ENCODE results near the gene SEPTIN8.

The SEPTIN8 gene

DNA sequence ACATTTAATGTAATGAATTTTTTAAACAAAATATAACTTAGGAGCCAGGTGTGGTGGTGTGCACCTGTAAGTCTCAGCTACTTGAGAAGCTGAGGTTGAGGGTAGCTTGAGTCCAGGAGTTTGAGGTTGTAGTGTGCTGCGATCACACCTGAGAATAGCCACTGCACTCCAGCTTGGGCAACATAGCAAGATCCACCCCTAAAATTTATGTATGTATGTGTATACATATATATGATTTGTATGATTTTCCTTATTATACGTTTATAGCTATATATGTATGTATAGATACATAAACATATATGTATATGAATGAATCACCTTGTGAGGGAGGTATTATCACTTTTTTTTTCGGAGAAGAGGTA, 30.5 kb downstream of the SEPTIN8 start:
- DNase-seq = no peak

DNA sequence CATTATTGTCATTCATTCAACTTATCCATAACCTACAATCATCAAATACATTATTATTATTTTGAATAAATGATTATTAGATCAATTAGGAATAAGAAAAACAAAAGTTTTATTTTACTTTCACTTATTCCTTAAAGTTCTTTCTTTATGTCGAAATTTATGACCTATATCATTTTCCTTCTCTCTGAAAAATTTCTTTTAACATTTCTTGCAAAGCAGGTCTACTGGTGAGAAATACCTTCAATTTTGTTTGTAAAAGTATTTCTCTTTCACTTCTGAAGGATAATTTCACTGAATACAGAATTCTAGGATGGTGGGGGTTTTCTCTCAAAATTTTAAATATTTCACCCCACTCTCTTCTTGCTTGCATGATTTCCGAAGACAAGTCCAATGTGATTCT, 32.4 kb downstream of the SEPTIN8 start:
- no peak for DNase-seq

DNA sequence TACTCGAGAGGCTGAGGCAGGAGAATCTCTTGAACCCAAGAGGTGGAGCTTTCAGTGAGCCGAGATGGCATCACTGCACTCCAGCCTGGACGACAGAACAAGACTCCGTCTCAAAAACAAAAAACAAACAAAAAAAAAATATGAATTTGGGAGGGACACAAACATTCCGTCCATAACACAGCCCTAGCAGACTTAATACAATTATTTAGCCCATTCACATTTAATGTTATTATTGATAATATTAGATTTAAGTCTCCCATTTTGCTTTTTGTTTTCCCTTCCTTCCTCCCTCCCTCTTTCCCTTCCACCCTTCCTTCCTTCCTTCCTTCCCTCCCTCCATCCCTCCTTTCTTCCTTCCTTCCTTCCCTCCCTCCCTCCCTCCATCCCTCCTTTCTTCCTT, 34.4 kb downstream of the SEPTIN8 start:
- no peak for DNase-seq

DNA sequence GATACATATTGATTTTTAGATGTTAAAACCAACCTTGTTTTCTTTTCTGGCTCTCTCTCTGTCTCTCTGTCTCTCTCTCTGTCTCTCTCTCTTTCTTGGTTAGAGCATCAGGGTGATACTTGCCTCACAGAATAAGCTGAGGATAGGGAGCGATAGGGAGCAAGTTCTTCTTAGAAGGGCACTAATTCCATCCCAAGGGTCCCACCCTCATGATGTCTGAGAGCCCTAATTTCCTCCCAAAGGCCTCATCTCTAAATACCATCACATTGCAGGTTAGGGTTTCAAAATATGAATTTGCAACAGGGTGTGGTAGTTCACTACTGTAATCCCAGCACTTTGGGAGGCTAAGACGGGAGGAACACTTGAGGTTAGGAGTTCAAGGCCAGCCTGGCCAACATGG, 34.9 kb downstream of the SEPTIN8 start:
- no peak for DNase-seq

DNA sequence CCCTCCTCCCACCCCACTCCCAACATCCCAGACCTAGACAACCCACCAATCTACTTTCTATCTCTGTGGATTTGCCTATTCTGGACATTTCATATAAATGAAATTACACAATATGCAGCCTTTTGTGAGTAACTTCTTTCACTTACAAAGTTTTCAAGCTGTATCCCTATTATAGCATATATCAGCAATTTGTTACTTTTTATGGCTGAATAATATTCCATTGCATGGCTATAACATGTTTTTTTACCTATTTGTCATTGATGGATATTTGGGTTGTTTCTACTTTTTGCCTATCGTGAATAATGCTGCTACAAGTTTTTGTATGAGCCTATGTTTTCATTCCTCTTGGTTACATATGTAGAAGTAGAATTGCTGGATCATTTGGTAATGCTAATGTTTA, 37.8 kb downstream of the SEPTIN8 start:
- no peak for DNase-seq

DNA sequence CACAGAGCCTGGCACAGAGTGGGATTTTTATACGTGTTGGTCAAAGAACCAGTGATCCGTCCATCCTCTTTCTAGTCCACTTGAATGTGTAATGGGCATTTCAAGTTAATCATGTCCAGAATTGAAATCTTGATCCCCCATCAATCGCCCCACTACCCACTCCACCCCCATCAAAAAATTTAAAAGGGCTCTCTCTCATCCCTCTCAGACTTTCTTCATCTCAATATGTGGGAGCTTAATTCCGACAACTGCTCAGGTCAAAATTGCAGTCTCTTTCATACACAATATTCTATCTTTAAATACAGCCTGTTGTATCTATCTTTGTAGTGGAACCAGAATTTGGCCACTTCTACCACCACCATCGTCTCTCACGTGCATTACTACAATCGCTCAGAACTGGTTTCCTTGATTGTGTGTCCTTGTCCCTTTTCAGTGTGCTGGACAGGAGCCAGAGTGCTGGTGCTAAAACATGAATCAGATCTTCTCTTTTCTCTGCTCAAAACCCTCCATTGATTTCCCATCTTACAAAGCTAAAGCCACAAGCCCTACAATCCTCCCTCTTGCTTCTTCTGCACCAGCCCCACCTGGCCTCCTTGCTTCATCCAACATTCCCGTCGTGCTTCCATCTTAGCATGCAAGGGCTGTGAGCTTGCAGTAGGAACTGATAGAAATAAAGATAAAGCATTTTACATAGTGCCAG, 38.9 kb downstream of the SEPTIN8 start:
- DNase-seq = no peak

DNA sequence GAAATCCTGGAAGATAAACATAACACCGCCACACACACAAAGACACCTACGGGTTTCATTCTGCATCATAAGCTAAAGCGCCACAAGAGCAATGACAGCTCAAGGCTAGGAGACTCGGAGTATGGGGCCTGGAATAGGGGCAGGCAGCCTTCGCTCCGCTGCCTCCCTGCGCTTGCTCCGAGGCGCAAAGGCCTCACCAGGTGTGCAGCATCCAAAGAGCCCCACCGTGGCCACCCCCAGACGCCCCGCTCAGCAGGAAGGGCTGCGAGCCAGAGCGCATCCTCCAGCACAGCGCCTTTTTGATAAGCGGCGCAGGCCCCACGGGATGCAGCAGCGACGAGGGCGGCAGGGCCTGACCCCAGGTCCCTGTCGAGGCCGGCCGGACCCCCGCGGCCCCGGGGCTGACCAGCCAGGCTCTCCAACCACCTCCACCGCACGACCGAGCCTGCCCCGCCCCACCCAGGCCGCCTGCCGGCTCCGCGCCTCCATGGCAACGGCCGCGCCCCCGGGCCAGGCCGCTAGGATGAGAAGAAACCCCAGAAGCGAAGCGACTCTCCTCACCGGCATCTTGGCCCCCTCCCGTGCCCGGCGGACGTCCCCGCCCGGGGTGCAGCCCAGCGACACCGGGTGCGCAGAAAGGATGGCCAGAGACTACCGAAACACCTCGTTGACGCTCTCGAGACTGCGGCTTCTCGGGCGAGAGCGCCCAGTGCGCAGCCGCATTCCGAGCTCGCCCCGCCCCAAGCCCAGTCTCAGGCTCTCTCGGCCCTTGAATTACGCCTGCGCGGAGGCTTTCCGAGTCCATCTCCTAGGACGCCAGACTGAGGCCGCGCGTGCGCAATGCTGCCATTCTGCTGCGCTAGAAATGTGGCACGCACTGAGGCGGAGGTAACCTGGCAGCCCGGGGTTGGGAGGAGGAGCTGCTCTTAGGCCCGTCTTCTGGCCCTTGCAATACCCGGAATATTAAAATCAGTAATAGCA, 39.9 kb downstream of the SEPTIN8 start, which contains the start of gene KIF3A:
Gene KIF3A, minus strand, starts transcription at position 694 of the 981 bp plus-strand sequence. Its CDS starts 127 bp downstream, at position 567.
- peak; percentile 98 for DNase-seq

DNA sequence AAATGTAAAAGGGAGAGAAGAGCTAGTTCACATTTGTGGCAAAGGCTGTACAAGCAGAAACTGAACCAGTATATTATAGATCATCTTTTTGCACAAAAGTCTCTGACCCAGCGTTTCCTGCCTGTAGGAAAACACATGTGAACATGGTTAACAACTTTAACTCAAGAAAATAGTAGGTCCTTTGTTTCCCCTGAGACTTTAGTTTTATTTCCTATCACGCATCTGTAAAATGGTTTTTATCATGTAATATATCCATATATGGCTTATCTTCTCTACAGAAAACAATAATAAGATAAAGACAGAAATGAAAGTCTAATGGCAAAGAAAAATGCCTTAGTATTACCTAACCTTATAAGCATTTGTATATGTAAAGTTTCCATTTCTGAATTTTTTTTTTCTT, 42.4 kb downstream of the SEPTIN8 start:
- no peak for DNase-seq

DNA sequence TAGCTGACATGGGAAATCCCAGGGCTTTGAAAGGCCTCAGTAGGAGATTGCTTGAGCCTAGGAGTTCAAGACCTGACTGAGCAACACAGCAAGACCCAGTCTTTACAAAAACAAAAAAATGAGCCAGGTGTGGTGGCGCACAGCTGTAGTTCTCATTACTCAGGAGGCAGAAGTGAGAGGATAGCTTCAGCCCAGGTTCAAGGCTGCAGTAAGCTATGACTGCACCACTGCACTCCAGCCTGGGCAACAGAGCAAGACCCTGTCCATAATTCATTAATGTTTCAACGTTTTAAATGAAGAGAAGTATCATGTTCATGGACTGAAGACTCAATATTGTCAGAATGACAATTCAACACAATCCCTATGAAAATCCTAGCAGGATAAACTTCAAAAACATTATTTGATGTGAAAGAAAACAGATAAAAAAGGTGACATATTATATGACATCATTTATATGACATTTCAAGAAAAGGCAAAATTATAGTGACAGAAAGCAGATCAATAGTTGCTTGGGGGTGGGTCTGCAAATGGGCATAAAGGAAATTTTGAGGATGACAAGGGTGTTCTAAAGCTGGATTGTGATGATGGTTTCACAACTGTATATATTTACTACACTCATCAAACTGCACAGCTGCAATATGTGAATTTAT, 43.4 kb downstream of the SEPTIN8 start:
- DNase-seq = no peak

DNA sequence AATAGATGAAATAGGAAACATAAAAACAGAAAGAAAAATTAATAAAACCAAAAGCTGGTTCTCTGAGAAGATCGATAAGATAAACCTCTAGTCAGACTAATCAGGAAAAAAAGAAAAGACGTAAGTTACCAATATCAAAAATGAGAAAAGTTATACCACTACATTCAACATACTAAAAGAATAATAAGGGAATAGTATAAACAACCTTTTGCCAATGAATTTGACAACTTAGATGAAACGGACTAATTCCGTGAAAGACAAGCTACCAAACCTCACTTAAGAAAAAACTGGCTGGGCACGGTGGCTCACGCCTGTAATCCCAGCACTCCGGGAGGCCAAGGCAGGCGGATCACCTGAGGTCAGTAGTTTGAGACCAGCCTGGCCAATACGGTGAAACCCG, 47.1 kb downstream of the SEPTIN8 start:
- DNase-seq = no peak

DNA sequence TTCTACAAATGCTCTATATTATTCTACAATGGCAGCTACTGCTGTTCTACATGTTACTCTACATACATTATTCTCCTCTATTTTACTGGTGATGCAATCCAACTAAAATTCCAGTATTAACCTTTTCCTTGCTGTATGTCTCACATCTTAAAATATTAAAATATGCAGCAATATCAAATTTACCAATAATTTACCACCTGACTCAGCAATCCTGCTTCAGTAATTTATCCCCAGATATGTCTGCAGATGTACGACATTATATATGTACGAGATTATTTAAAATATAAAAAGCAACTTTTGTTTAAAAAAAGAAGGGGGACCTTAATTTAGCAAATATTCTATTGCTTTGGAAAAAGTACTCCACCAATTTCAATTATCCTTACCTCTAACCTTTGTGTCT, 51.3 kb downstream of the SEPTIN8 start:
- DNase-seq = no peak

DNA sequence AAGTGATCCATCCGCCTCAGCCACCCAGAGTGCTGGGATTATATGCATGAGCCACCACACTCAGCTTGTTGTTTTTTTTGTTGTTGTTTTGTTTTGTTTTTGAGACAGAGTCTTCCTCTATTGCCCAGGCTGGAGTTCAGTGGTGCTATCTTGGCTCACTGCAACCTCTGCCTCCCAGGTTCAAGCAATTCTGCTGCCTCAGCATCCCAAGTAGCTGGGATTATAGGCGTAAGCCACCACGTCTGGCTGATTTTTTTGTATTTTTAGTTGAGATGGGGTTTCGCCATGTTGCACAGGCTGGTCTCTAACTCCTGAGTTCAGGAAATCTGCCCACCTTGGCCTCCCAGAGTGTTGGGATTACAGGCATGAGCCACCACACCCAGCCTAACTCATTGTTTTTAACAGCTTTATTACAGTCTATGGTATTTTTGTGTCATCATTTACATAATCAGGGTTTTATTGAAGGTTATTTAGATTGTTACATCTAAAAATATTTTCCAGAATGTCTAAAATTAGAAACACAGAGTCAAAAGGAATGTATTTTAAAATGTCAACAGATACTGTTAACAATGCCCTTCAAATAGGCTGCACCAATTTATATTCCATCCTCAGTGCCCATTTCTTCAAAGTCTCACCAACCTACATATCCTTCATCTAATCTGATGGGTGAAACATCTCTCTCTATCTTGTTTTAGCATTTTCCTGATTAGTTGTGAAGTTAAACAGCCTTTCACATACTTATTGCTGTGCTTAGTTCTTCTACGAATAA, 58.3 kb downstream of the SEPTIN8 start:
- DNase-seq = no peak

DNA sequence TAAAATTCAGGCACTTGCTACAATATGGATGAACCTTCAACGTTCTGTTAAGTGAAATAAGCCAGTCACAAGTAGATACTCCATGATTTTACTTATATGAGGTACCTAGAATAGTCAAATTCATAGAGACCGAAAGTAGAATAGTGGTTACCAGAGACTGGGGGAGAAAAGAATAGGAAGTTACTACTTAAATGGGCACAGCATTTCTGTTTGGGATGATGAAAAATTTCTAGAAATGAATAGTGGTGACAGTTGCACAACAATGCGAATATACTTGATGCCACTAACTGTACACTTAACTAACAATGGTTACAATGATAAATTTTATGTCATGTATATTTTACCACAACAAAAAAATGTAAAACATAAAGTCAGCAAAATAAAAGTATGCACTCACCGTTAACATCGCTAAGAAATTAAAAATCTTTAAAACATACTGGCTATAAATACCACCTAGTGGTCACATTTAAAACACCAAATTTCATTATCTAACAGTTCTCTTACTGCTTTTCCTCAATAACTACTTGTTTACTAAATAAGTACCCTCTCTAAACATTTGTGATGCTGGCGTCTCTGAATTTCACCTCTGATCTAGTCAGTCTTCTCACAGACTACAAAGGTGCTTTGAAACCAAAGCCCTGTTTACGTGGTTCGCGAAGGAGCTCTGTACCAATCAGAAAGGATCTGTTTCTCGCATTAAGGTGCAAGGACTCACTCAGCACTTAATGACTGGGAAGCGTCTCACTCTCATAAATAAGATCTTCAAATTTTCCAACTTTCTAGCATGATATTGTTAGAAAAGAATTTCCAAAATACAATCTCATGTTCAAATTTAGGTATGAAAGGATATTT, 62.4 kb downstream of the SEPTIN8 start:
- DNase-seq = no peak

DNA sequence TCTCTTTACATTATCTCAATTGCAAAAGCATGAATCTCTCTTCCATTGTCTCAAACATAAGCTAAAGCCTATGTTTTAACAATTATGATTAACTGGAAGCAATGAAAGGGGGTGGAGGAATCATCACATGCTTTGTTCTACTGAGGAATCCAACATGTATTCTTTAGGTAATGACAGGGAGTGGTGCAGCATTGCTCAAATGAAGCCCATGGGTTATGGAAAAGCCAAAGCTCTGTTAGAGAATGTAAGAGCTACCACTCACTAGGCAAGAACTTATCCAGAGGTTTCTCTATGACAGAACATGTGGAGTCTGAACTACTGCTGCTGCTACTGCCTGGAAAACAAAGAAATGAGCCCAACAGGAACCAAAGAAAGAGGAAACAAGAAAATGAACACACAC, 68.4 kb downstream of the SEPTIN8 start:
- DNase-seq = no peak

DNA sequence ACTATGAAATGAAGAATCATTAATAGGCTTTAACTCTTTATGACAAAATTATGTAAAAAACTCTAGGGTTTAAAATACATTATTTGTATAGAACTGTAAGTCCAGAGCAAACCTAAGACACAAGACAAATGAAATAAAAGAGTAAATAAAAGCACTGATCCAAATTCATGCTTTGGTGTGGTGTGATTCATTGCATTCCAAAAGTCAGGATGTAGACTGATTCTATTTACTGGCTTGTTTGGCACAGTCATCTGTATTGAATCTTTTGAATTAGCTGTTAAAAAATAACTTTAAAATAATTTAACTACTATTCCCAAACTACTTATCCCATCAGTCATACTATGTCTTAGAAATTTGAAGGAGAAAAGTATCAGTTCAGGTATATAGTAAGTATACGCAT, 72.2 kb downstream of the SEPTIN8 start:
- no peak for DNase-seq

Measured in activated gamma-delta T cell treated with Interleukin-2 at 50 U/mL for 16 hours (primary cell).